Gastroesophageal sphincter (tissue), 3 donors: ENCODE data around the gene SLC27A1.

Experiments
- POLR2A ChIP-seq, 2 donors: fragments of 450-650 bp; IDR thresholded peaks; one replicate each; pipeline ENCODE4 v1.6.1; 2017; ENCODE audit warnings: antibody characterized with exemption in 2 of 2, mild to moderate bottlenecking in 2 of 2, moderate library complexity in 1 of 2
- TF ChIP-seq, protein P1 (sequence below), 4 experiments: fragments of 200-600 bp in 2 of 4; fragments of 450-650 bp in 2 of 4; sonication (generic) in 1 of 4; IDR thresholded peaks; one replicate each; pipeline ENCODE4 v1.5.1; 2017 to 2019; ENCODE audit warnings: antibody characterized with exemption in 4 of 4, mild to moderate bottlenecking in 2 of 4, moderate library complexity in 2 of 4

DNA sequence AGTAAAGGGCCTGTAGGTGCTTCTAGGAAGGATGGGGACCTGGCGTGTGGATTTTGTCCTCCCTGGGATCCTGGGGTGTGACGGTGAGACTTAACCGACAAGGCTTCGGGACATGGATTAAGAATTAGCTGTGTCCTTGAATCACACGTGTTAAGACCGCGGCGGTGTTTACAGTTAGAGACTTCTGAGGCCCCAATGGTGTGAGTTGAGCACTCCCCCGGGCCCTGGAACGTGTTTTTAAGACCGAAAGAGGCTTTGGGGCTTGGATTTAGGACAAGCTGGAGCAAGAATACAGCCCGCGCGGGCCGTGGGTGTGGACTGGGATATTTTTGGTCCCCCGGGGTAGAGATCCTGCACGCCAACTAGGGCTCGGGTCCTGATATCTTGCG, 1.2 kb upstream of the SLC27A1 start:
- TF ChIP-seq POLR2A (IDR thresholded peaks at IDR 0.05), result no peak
- TF ChIP-seq, protein P1, sequence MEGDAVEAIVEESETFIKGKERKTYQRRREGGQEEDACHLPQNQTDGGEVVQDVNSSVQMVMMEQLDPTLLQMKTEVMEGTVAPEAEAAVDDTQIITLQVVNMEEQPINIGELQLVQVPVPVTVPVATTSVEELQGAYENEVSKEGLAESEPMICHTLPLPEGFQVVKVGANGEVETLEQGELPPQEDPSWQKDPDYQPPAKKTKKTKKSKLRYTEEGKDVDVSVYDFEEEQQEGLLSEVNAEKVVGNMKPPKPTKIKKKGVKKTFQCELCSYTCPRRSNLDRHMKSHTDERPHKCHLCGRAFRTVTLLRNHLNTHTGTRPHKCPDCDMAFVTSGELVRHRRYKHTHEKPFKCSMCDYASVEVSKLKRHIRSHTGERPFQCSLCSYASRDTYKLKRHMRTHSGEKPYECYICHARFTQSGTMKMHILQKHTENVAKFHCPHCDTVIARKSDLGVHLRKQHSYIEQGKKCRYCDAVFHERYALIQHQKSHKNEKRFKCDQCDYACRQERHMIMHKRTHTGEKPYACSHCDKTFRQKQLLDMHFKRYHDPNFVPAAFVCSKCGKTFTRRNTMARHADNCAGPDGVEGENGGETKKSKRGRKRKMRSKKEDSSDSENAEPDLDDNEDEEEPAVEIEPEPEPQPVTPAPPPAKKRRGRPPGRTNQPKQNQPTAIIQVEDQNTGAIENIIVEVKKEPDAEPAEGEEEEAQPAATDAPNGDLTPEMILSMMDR (IDR thresholded peaks at IDR 0.05), result no peak
